GM21423 (cell line): ENCODE measurements around the gene DCAF12.
"Not testable (repeated sequence)": the region's sequence is repeated elsewhere in the genome, so short reads cannot be mapped to it uniquely, and the experiment has no call there.

Experiments
- ATAC-seq: cut with Tn5 transposase; IDR thresholded peaks from one replicate; pipeline ENCODE4 v1.9.1; 2021; ENCODE audit warnings: mild to moderate bottlenecking, moderate library complexity; ENCODE audit not compliant: unreplicated experiment

DCAF12 gene

GRCh38 chr9:34126207-34127034, at the start of gene DCAF12:
Gene DCAF12, minus strand, starts transcription at chr9:34126698. Its CDS starts 267 bp downstream, at chr9:34126431.
- ATAC-seq: peak; percentile 77

- ATAC-seq: no peak
Observed at GRCh38 chr9:34176089-34176488, 49.6 kb upstream of the DCAF12 start.

- no peak for ATAC-seq
Observed at GRCh38 chr9:34171753-34172535, 45.4 kb upstream of the DCAF12 start.

- ATAC-seq: no peak
Observed at GRCh38 chr9:34170237-34170991, 43.9 kb upstream of the DCAF12 start.

- no peak for ATAC-seq
Observed at GRCh38 chr9:34169125-34169524, 42.6 kb upstream of the DCAF12 start.

- ATAC-seq: no peak
Observed at GRCh38 chr9:34163434-34163833, 36.9 kb upstream of the DCAF12 start.

- no peak for ATAC-seq
Observed at GRCh38 chr9:34158362-34158869, 31.9 kb upstream of the DCAF12 start.

- ATAC-seq: no peak
Observed at GRCh38 chr9:34157898-34158297, 31.4 kb upstream of the DCAF12 start.

GRCh38 chr9:34157318-34157717, 30.8 kb upstream of the DCAF12 start:
- ATAC-seq: no peak

- ATAC-seq: no peak
Observed at GRCh38 chr9:34154057-34154456, 27.6 kb upstream of the DCAF12 start.

GRCh38 chr9:34151398-34151797, 24.9 kb upstream of the DCAF12 start:
- no peak for ATAC-seq

- ATAC-seq: no peak
Observed at GRCh38 chr9:34145165-34145564, 18.7 kb upstream of the DCAF12 start.

GRCh38 chr9:34143116-34143515, 16.6 kb upstream of the DCAF12 start:
- ATAC-seq: no peak

- ATAC-seq: no peak
Observed at GRCh38 chr9:34140853-34141252, 14.4 kb upstream of the DCAF12 start.

- ATAC-seq: no peak
Observed at GRCh38 chr9:34139477-34140146, 13.1 kb upstream of the DCAF12 start.

- ATAC-seq: not testable (repeated sequence)
Observed at GRCh38 chr9:34138644-34139043, 12.1 kb upstream of the DCAF12 start.

GRCh38 chr9:34134521-34134920, 8.0 kb upstream of the DCAF12 start:
- no peak for ATAC-seq

GRCh38 chr9:34133436-34133949, 7.0 kb upstream of the DCAF12 start:
- ATAC-seq: no peak

GRCh38 chr9:34131571-34131970, 5.1 kb upstream of the DCAF12 start:
- ATAC-seq: no peak
